Testis (tissue), 3 donors: Measurements from ENCODE around the gene SIVA1. TPM values are rescaled to one million over a fixed set of nuclear protein-coding genes. Genes with fewer than 3 reads are reported as not detected.

ENCODE experiments used
- DNase-seq: peaks from one replicate; pipeline ENCODE4 v3.0.0-alpha.2; 2019
- H3K27ac ChIP-seq, 2 donors: fragments of 200-600 bp; sonication (generic); one replicate each; pipeline ENCODE4 v1.5.1; 2019
- H3K27me3 ChIP-seq: fragments of 200-600 bp; sonication (generic); one replicate; pipeline ENCODE4 v1.5.1; 2019
- H3K36me3 ChIP-seq: fragments of 200-600 bp; sonication (generic); one replicate; pipeline ENCODE4 v1.5.1; 2017; ENCODE audit warnings: low read depth; ENCODE audit errors: missing control alignments
- H3K4me1 ChIP-seq: fragments of 200-600 bp; sonication (generic); one replicate; pipeline ENCODE4 v1.5.1; 2019
- H3K4me3 ChIP-seq, 2 donors: fragments of 200-600 bp; sonication (generic); one replicate each; pipeline ENCODE4 v1.5.1; 2017 to 2019
- H3K9me3 ChIP-seq: fragments of 200-600 bp; sonication (generic); one replicate; pipeline ENCODE4 v1.5.1; 2017
- POLR2A ChIP-seq: fragments of 450-650 bp; IDR thresholded peaks from one replicate; pipeline ENCODE4 v1.6.1; 2017; ENCODE audit warnings: antibody characterized with exemption, mild to moderate bottlenecking, moderate library complexity
- WGBS, 2 donors: methylation state at CpG; one replicate each; pipeline ENCODE4 v1.1.5; 2018; 5-methylcytosine and 5-hydroxymethylcytosine counted together
- intact Hi-C: fragments of 100-400 bp; cut with DNase I; formaldehyde crosslinking; loops from one replicate; pipeline ENCODE4 v1.15.1; 2023; ENCODE audit warnings: low total_unique reads
- polyA plus RNA-seq: library from polyadenylated mRNA; stranded (reverse); fragments of 350-450 nt; fragmentation: Illumina TruSeq; extraction: RNeasy Lipid Tissue Mini Kit (QIAGEN cat#74804); gene quantifications from one replicate; pipeline ENCODE4 v1.2.3, GENCODE V29; 2014; ENCODE audit warnings: low read depth, low replicate concordance; ENCODE audit not compliant: insufficient read depth
- total RNA-seq, 2 donors: library from RNA; depleted of rRNA; stranded (reverse); fragments of >200 nt; gene quantifications; one replicate each; pipeline ENCODE4 v1.2.3, GENCODE V29; 2016
- TF ChIP-seq, protein P1 (sequence below), 3 experiments: fragments of 450-650 bp in 2 of 3; fragments of 200-600 bp in 1 of 3; sonication (generic) in 1 of 3; IDR thresholded peaks; one replicate each; pipeline ENCODE4 v1.5.1; 2016 to 2019; ENCODE audit warnings: antibody characterized with exemption in 3 of 3, mild to moderate bottlenecking in 2 of 3, moderate library complexity in 1 of 3

SIVA1 gene
- total and polyA plus RNA-seq, 3 donors from 2014 or later: 99.5 to 247 (median 236) TPM

DNA sequence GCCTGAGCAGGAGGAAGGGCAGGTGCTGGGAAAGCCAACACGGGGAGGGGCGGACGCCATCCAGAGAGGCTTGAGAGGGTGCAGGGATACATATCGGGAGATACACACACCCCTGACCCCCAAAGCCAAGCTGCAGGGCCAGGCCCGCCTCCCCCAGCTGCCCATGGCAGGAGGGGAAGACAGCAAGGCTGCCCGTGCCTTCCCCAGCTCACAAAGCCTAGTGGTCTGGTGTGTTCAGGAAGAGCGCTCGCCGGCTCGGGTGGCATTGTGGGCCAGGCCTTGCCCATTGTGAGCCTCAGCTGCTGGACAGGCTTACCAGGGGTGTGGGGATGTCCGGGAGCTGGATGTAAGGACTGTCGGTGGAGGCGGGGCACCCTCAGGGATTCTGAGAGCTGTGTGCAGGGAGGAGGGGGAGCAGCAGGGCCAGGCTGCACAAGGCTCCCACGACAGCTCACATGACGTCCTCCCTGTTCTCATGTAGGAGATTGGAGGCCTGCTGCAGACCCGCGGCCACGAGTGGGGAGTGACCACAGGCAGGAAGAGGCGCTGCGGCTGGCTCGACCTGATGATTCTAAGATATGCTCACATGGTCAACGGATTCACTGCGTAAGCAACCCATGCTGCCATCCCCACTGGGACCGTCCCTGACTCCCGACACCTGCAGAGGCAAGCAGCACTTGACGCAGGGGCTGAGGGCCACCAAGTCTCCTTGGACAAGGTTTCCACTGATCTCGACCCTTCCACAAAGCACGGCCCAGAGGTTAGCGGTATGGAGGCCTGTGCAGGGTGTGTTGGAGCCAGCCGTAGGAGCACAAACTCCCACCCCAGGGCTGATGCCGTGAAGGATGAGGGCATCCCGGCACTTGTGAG is 10.1 kb upstream of the SIVA1 start:
- DNase-seq: no peak
- Histone ChIP-seq H3K27me3 (no peaks in the 10 kb centered on the region), H3K4me1 (no peaks in the 10 kb centered on the region), H3K4me3 (no peak overlapping the region), H3K9me3 (no peaks in the 10 kb centered on the region), H3K36me3 (no peaks in the 10 kb centered on the region), H3K27ac (no peak overlapping the region)
- intact Hi-C loops: no loop called here
- 94% methylated on average over 15 to 32 of the region's 32 CpGs for WGBS, 2 donors
- TF ChIP-seq, protein P1, sequence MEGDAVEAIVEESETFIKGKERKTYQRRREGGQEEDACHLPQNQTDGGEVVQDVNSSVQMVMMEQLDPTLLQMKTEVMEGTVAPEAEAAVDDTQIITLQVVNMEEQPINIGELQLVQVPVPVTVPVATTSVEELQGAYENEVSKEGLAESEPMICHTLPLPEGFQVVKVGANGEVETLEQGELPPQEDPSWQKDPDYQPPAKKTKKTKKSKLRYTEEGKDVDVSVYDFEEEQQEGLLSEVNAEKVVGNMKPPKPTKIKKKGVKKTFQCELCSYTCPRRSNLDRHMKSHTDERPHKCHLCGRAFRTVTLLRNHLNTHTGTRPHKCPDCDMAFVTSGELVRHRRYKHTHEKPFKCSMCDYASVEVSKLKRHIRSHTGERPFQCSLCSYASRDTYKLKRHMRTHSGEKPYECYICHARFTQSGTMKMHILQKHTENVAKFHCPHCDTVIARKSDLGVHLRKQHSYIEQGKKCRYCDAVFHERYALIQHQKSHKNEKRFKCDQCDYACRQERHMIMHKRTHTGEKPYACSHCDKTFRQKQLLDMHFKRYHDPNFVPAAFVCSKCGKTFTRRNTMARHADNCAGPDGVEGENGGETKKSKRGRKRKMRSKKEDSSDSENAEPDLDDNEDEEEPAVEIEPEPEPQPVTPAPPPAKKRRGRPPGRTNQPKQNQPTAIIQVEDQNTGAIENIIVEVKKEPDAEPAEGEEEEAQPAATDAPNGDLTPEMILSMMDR (IDR thresholded peaks at IDR 0.05): no peak
- TF ChIP-seq POLR2A: no peak

DNA sequence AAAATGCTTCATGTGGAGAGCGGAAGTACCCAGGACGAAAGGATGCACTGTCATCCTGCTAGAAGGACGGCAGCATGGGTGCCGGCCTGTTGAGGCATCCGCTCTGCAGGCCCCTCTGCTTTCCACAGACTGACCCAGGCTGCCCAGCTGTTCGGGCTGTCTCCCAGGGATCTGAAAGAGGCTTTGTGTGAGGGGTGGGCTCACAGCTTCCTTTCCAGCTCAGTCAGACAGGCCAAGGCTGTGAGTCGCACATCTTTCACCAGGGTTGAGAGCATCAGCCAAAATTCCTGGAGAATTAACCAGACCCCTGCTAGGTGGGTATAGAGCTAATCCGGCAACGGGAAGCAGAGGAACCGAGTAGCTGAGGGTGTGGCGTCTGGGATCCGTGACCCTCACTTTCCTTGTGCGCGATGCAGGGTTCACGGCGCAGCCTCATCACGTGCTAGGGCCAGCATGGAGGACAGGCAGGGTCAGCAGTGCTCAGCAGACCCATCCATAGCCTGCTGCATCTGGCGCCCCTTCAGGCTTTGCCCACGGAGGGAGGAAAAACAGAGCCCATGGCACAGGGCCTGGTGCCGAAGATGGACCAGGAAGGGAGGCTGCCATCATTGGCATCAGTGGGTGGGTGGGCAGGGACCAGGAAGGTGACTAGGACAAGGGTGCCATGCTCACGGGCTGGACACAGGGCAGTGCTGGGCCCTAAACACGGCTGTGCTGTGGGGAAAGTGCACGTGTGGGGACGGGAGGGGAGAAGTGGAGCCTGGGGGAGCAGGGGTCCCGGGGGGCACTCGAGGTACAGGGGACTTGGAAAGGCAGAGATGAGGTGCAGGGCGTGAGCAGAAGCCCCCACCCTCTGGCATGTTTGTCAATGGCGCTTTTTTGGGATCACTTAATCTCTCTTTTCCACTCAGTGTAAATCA is 9.2 kb upstream of the SIVA1 start:
- Histone ChIP-seq H3K4me3 (no peak overlapping the region), H3K9me3 (no peaks in the 10 kb centered on the region), H3K4me1 (no peaks in the 10 kb centered on the region), H3K36me3 (no peaks in the 10 kb centered on the region), H3K27ac (no peak overlapping the region), H3K27me3 (no peaks in the 10 kb centered on the region)
- no peak for TF ChIP-seq POLR2A
- TF ChIP-seq, protein P1 (IDR thresholded peaks at IDR 0.05): no peak
- 88 to 95% methylated on average over 27 to 28 of the region's 28 CpGs for WGBS, 2 donors
- DNase-seq: no peak
- intact Hi-C loops: no loop called here

DNA sequence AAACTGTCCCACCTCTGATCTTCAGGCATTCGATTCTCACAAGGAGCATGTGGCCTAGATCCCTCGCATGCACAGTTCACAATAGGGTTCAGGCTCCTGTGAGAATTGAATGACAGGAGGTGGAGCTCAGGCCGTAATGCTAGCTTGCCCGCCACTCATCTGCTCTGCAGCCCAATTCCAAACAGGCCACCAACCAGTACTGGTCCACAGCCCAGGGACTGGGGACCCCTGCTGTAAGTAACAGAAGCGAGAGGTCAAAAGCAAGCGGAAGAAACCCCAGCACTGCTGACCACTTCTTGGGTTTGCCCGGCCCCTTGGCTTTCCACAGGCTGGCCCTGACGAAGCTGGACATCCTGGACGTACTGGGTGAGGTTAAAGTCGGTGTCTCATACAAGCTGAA is 8.5 kb upstream of the SIVA1 start:
- H3K9me3 ChIP-seq: no peaks in the 10 kb centered on the region
- peaks cover 5% of the 10 kb centered on the region for H3K4me1 ChIP-seq
- DNase-seq: no peak
- no peaks in the 10 kb centered on the region for H3K27me3 ChIP-seq
- H3K36me3 ChIP-seq: no peaks in the 10 kb centered on the region
- no peak overlapping the region for H3K4me3 ChIP-seq
- WGBS, 2 donors: 96 to 98% methylated on average over 7 to 10 of the region's 10 CpGs
- no peak overlapping the region for H3K27ac ChIP-seq
- TF ChIP-seq, protein P1 (IDR thresholded peaks at IDR 0.05): no peak
- no peak for TF ChIP-seq POLR2A
- intact Hi-C loops: no loop called here

DNA sequence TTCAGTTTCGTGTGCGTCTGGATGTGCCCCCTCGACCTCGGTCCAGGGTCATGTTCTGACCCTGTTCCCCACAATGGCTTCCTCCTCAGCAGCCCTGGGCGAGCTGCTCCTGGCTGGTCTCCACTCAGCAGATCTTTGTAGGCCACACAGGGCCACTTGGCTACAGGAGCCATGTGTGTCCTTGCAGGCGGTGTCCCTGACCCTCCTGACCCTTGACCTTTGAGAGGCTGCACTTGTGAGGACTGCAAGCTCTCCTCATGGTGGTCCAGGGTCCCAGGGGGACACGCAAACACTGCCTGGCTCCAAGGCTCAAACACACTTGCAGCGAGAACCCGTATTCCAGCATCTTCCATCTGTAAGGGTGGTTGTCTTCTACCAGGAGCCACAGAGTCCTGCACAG is 7.5 kb upstream of the SIVA1 start:
- WGBS, 2 donors: 74 to 77% methylated on average over 7 to 9 of the region's 9 CpGs
- intact Hi-C loops: no loop called here

More for the DNA sequence above, 7.5 kb upstream of the SIVA1 start:
- Histone ChIP-seq H3K4me1 (peaks cover 8% of the 10 kb centered on the region), H3K9me3 (no peaks in the 10 kb centered on the region), H3K27ac (no peak overlapping the region), H3K27me3 (no peaks in the 10 kb centered on the region), H3K4me3 (no peak overlapping the region), H3K36me3 (no peaks in the 10 kb centered on the region)
- DNase-seq: no peak
- no peak for TF ChIP-seq POLR2A
- TF ChIP-seq, protein P1 (IDR thresholded peaks at IDR 0.05): no peak
